Stimulated activated CD8-positive, alpha-beta memory T cell treated with anti-CD3 and anti-CD28 coated beads, Interleukin-7, amount 100 ng/mL, for 24 hours (primary cell): Measurements from ENCODE around the gene ACKR1.

Experiments used
- DNase-seq: peaks from one replicate; pipeline ENCODE4 v3.0.0-alpha.2; 2020; ENCODE audit warnings: low read depth

The ACKR1 gene

GRCh38 chr1:159222075-159222865 lies 17.6 kb downstream of the ACKR1 start:
- no peak for DNase-seq

GRCh38 chr1:159223004-159223403 lies 18.3 kb downstream of the ACKR1 start:
- DNase-seq: no peak

DNA sequence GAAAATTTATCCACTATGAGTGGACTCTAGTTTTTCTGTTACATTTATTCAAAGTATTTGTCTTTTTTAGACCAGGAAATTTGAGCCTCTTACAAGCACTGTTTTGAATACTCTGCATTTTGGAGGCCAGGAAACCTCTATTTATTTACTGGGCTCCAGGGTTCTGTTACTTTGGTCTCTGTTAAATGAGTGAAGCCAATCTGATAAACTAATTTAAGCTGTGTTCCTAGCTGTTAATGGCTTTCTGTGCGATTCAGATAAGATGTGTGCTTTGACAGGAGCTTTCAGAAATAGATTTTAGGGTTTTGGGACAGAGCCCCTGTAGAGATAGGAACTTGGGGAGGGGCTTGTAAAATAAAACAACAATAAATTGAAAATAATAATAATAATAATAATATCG lies 23.9 kb downstream of the ACKR1 start:
- DNase-seq: no peak

GRCh38 chr1:159229260-159229885 lies 24.7 kb downstream of the ACKR1 start:
- DNase-seq: no peak

GRCh38 chr1:159229896-159230295 lies 25.2 kb downstream of the ACKR1 start:
- DNase-seq: no peak

DNA sequence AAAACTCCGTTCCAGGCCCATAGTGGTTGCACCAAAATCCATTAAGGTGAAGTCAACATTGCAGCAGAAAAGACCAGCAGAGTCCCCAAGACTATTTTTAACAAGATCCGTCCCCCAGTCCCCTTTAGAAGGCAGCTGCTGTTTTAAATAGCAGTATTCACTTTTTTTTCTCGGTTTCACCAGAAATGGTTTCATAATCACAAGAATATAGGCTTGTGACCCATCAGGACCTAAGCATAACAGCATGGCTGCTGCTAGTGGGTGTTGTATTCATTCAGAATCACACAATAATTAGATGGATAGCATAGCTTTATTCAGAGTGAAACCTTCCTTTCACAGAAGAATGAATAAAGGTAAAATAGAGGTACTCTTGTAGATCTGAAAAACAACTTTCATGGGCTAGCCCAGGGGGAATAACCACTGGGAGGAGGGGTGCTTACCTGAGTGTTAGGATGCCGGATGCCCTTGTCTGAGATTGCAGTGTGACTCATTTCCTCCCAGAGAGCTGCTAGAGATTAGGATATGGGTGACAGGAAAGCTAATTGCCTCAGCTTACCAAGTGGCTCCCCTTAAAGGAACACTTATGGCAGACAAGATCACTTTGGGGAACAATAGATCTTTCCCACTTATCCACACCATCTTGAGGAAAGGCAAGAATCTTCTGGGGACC lies 35.0 kb downstream of the ACKR1 start:
- no peak for DNase-seq

DNA sequence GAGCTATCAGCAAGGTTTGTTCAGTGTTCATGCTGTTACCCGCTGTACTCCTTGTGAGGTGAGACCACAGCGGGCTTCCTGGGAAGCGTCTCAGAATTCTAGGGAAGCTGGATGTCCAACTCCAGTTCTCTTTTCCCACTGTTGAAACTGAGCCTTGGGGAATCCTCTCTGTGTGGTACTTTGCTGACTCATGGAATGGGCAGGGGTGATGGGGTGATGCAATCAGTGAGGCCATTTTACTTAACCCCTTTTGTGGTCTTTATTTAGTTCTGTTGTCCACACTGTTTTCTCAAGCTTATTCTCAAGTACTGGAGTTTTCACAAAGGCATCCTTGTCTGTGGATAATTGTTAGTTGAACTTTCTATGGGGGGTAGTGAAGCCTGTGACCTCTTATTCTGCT lies 42.6 kb downstream of the ACKR1 start:
- DNase-seq: no peak

- no peak for DNase-seq
Measured at GRCh38 chr1:159248311-159248710, 43.6 kb downstream of the ACKR1 start.

- no peak for DNase-seq
Measured at GRCh38 chr1:159250638-159251216, 46.1 kb downstream of the ACKR1 start.
